Nephron (organoid): ENCODE data around the gene SLC15A3.

Experiments used
- H3K27ac Mint-ChIP-seq, 3 experiments: 2 replicates each; pipeline ENCODE4 v1.8.0; 2020; ENCODE audit warnings: mixed read lengths in 3 of 3, mild to moderate bottlenecking in 2 of 3, moderate library complexity in 1 of 3
- H3K27me3 Mint-ChIP-seq: 2 replicates; pipeline ENCODE4 v1.8.0; 2021; ENCODE audit warnings: low read depth, mild to moderate bottlenecking, moderate library complexity, mixed read lengths
- H3K36me3 Mint-ChIP-seq: 2 replicates; pipeline ENCODE4 v1.8.0; 2020; ENCODE audit warnings: low read depth, mixed read lengths
- H3K4me1 Mint-ChIP-seq: 2 replicates; pipeline ENCODE4 v1.8.0; 2020; ENCODE audit warnings: mixed read lengths
- H3K4me3 Mint-ChIP-seq, 3 experiments: 2 replicates each; pipeline ENCODE4 v1.8.0; 2020; ENCODE audit warnings: mild to moderate bottlenecking in 3 of 3, mixed read lengths in 3 of 3, moderate library complexity in 2 of 3
- H3K9me3 Mint-ChIP-seq: 2 replicates; pipeline ENCODE4 v1.8.0; 2020; ENCODE audit warnings: mixed read lengths
- CTCF ChIP-seq, 3 experiments: fragments of 200-600 bp; sonication (generic); IDR thresholded peaks; one replicate each; pipeline ENCODE4 v1.5.0; 2021; ENCODE audit warnings: antibody characterized with exemption in 3 of 3; ENCODE audit not compliant: unreplicated experiment in 3 of 3

Gene SLC15A3

GRCh38 chr11:60993615-60994014, 41.6 kb upstream of the SLC15A3 start:
- Mint-ChIP-seq H3K4me1 (peaks cover 29% of the 10 kb centered on the region), H3K27ac (peak overlapping the region in 2 of 3 experiments; percentile 41 to 59), H3K4me3 (no peak overlapping the region), H3K36me3 (no peaks in the 10 kb centered on the region), H3K9me3 (no peaks in the 10 kb centered on the region), H3K27me3 (peaks cover 14% of the 10 kb centered on the region)
- no peak for TF ChIP-seq CTCF (IDR thresholded peaks at IDR 0.05; ENCODE audit: unreplicated experiment in 3 of 3)

GRCh38 chr11:60992842-60993409, 41.0 kb upstream of the SLC15A3 start:
- no peak overlapping the region for H3K4me3 Mint-ChIP-seq
- H3K9me3 Mint-ChIP-seq, result no peaks in the 10 kb centered on the region
- H3K27ac Mint-ChIP-seq, result peak overlapping the region in 2 of 3 experiments; percentile 41 to 59
- no peak for TF ChIP-seq CTCF (IDR thresholded peaks at IDR 0.05; ENCODE audit: unreplicated experiment in 3 of 3)
- peaks cover 14% of the 10 kb centered on the region for H3K27me3 Mint-ChIP-seq
- H3K36me3 Mint-ChIP-seq, result no peaks in the 10 kb centered on the region
- peaks cover 29% of the 10 kb centered on the region for H3K4me1 Mint-ChIP-seq

GRCh38 chr11:60991457-60991856, 39.5 kb upstream of the SLC15A3 start:
- Mint-ChIP-seq H3K9me3 (no peaks in the 10 kb centered on the region), H3K4me3 (no peak overlapping the region), H3K4me1 (peaks cover 25% of the 10 kb centered on the region), H3K27ac (no peak overlapping the region), H3K36me3 (no peaks in the 10 kb centered on the region), H3K27me3 (peaks cover 14% of the 10 kb centered on the region)
- TF ChIP-seq CTCF (IDR thresholded peaks at IDR 0.05; ENCODE audit: unreplicated experiment in 3 of 3), result no peak

- H3K27ac Mint-ChIP-seq, result no peak overlapping the region
- H3K36me3 Mint-ChIP-seq, result no peaks in the 10 kb centered on the region
- H3K9me3 Mint-ChIP-seq, result no peaks in the 10 kb centered on the region
- H3K4me3 Mint-ChIP-seq, result no peak overlapping the region
- TF ChIP-seq CTCF (IDR thresholded peaks at IDR 0.05; ENCODE audit: unreplicated experiment in 3 of 3), result no peak
- H3K4me1 Mint-ChIP-seq, result peaks cover 17% of the 10 kb centered on the region
- H3K27me3 Mint-ChIP-seq, result peaks cover 19% of the 10 kb centered on the region
Measured at GRCh38 chr11:60989093-60989650, 37.2 kb upstream of the SLC15A3 start.

- H3K4me3 Mint-ChIP-seq, result no peak overlapping the region
- no peaks in the 10 kb centered on the region for H3K36me3 Mint-ChIP-seq
- TF ChIP-seq CTCF (IDR thresholded peaks at IDR 0.05; ENCODE audit: unreplicated experiment in 3 of 3), result no peak
- peaks cover 15% of the 10 kb centered on the region for H3K27me3 Mint-ChIP-seq
- H3K4me1 Mint-ChIP-seq, result peaks cover 15% of the 10 kb centered on the region
- H3K9me3 Mint-ChIP-seq, result no peaks in the 10 kb centered on the region
- H3K27ac Mint-ChIP-seq, result no peak overlapping the region
Measured at GRCh38 chr11:60988658-60989057, 36.7 kb upstream of the SLC15A3 start.
